Neural progenitor cell (in vitro differentiated cells): ENCODE results near the gene CDRT15L2.
"Not testable (repeated sequence)": the region's sequence is repeated elsewhere in the genome, so short reads cannot be mapped to it uniquely, and the experiment has no call there.

Experiments used
- EZH2 ChIP-seq: fragments of 200-600 bp; sonication (generic); IDR thresholded peaks from 2 replicates; pipeline ENCODE4 v1.6.1; 2017; ENCODE audit warnings: antibody characterized with exemption, mild to moderate bottlenecking, moderate library complexity
- EZH2phosphoT487 ChIP-seq: fragments of 200-600 bp; sonication (generic); IDR thresholded peaks from 2 replicates; pipeline ENCODE4 v1.6.1; 2017; ENCODE audit warnings: antibody characterized with exemption
- TF ChIP-seq, protein P1 (sequence below): fragments of 200-600 bp; sonication (generic); IDR thresholded peaks from 2 replicates; pipeline ENCODE4 v1.5.1; 2017; ENCODE audit warnings: antibody characterized with exemption, mild to moderate bottlenecking

GRCh38 chr17:20588744-20589453, 9.4 kb downstream of the CDRT15L2 start:
- TF ChIP-seq EZH2phosphoT487, EZH2: not testable (repeated sequence)
- TF ChIP-seq, protein P1, sequence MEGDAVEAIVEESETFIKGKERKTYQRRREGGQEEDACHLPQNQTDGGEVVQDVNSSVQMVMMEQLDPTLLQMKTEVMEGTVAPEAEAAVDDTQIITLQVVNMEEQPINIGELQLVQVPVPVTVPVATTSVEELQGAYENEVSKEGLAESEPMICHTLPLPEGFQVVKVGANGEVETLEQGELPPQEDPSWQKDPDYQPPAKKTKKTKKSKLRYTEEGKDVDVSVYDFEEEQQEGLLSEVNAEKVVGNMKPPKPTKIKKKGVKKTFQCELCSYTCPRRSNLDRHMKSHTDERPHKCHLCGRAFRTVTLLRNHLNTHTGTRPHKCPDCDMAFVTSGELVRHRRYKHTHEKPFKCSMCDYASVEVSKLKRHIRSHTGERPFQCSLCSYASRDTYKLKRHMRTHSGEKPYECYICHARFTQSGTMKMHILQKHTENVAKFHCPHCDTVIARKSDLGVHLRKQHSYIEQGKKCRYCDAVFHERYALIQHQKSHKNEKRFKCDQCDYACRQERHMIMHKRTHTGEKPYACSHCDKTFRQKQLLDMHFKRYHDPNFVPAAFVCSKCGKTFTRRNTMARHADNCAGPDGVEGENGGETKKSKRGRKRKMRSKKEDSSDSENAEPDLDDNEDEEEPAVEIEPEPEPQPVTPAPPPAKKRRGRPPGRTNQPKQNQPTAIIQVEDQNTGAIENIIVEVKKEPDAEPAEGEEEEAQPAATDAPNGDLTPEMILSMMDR, result not testable (repeated sequence)
